ENCODE data around the gene LKAAEAR1. TPM values are rescaled to one million over a fixed set of nuclear protein-coding genes. Genes with fewer than 3 reads are reported as not detected.

Gene LKAAEAR1
- total and polyA plus RNA-seq, 2 of the 13 experiments (the other 11 are each of a cell fraction or from before 2014, with no cell fraction given), result not detected

DNA sequence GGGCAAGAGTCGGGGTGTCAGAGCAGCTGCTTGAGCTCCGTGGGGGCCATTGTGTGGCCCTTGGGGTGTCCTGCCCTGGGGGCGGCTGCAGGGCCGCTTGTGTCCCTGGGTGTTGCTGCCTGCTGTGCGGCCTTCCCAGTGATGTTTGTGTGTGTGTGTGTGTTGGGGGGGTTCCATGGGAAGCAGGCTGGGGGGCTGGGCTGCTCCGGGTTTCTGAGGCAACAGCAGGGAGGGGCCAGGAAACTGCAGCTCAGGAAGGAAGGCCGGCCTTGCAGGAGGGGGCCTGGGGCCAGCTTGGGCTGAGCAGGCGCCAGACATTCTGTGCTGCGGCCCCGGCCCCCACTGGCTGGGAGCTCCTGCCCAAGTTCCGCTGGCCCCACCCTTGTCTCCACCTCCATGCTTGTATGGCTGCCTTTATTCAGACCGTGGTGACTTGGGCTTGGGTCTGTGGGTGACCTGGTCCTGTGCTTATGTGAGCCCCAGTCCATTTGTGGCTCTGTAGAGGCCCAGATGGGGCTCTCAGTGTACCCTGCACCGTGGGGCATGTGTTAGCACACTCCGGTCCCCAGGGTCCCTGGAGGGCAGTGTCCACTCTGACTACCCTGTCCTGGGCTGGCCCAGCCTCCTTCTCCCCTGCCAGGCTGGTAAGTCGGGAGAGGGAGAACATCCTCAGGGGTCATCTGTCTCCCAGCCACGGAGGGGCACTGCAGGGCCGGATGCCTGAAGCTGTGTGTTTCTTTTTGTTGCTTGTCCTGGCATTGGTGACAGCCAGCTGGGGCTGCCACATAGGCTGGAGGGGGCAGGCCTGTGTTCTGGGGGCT, 30.1 kb downstream of the LKAAEAR1 start (continued):
- no peak for TF ChIP-seq ZNF577 (CRISPR knock-in tag; IDR thresholded peaks at IDR 0.05; ENCODE audit: borderline replicate concordance, low read depth)
- TF ChIP-seq, protein P1, sequence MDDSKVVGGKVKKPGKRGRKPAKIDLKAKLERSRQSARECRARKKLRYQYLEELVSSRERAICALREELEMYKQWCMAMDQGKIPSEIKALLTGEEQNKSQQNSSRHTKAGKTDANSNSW (CRISPR knock-in tag; IDR thresholded peaks at IDR 0.05; ENCODE audit: borderline replicate concordance), result no peak
- peak; percentile 90; the same call in 1 of the 2 replicates for TF ChIP-seq RELA (CRISPR knock-in tag; IDR thresholded peaks at IDR 0.05)
- TF ChIP-seq SRY (CRISPR knock-in tag; IDR thresholded peaks at IDR 0.05), result 0 out of 2 replicates have a peak, but pooled peaks have one; percentile 42
- TF ChIP-seq SP5 (CRISPR knock-in tag; IDR thresholded peaks at IDR 0.05; ENCODE audit: borderline replicate concordance, low read depth), result peak; percentile 72; the same call in 1 of the 2 replicates
- TF ChIP-seq ZNF121 (CRISPR knock-in tag; IDR thresholded peaks at IDR 0.05), result peak; percentile 7; the same call in 1 of the 2 replicates
- no peak for TF ChIP-seq ZNF30 (CRISPR knock-in tag; IDR thresholded peaks at IDR 0.05)
- peak; percentile 85 for TF ChIP-seq HOXA3 (CRISPR knock-in tag; IDR thresholded peaks at IDR 0.05)
- TF ChIP-seq NPAS2 (CRISPR knock-in tag; IDR thresholded peaks at IDR 0.05; ENCODE audit: borderline replicate concordance), result no peak
- TF ChIP-seq, protein P2, sequence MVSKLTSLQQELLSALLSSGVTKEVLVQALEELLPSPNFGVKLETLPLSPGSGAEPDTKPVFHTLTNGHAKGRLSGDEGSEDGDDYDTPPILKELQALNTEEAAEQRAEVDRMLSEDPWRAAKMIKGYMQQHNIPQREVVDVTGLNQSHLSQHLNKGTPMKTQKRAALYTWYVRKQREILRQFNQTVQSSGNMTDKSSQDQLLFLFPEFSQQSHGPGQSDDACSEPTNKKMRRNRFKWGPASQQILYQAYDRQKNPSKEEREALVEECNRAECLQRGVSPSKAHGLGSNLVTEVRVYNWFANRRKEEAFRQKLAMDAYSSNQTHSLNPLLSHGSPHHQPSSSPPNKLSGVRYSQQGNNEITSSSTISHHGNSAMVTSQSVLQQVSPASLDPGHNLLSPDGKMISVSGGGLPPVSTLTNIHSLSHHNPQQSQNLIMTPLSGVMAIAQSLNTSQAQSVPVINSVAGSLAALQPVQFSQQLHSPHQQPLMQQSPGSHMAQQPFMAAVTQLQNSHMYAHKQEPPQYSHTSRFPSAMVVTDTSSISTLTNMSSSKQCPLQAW (CRISPR knock-in tag; IDR thresholded peaks at IDR 0.05), result peak; percentile 81; the same call in 1 of the 2 replicates
- TF ChIP-seq ZNF501 (CRISPR knock-in tag; IDR thresholded peaks at IDR 0.05), result peak; percentile 62
- no peak for TF ChIP-seq ZEB1 (IDR thresholded peaks at IDR 0.05; ENCODE audit: insufficient replicate concordance, low read depth)
- TF ChIP-seq, protein P3, sequence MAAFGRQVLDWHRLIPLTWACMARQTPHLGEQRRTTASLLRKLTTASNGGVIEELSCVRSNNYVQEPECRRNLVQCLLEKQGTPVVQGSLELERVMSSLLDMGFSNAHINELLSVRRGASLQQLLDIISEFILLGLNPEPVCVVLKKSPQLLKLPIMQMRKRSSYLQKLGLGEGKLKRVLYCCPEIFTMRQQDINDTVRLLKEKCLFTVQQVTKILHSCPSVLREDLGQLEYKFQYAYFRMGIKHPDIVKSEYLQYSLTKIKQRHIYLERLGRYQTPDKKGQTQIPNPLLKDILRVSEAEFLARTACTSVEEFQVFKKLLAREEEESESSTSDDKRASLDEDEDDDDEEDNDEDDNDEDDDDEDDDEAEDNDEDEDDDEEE (CRISPR knock-in tag; IDR thresholded peaks at IDR 0.05), result no peak
- peak; percentile 69 for TF ChIP-seq RFX5 (IDR thresholded peaks at IDR 0.05; ENCODE audit: low read depth, low read length)
- TF ChIP-seq, protein P4, sequence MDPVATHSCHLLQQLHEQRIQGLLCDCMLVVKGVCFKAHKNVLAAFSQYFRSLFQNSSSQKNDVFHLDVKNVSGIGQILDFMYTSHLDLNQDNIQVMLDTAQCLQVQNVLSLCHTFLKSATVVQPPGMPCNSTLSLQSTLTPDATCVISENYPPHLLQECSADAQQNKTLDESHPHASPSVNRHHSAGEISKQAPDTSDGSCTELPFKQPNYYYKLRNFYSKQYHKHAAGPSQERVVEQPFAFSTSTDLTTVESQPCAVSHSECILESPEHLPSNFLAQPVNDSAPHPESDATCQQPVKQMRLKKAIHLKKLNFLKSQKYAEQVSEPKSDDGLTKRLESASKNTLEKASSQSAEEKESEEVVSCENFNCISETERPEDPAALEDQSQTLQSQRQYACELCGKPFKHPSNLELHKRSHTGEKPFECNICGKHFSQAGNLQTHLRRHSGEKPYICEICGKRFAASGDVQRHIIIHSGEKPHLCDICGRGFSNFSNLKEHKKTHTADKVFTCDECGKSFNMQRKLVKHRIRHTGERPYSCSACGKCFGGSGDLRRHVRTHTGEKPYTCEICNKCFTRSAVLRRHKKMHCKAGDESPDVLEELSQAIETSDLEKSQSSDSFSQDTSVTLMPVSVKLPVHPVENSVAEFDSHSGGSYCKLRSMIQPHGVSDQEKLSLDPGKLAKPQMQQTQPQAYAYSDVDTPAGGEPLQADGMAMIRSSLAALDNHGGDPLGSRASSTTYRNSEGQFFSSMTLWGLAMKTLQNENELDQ (CRISPR knock-in tag; IDR thresholded peaks at IDR 0.05; ENCODE audit: borderline replicate concordance), result no peak; the same call in 1 of the 2 replicates
- peak in 1 of 2 experiments; percentile 94; a peak in 2 of 4 replicates for TF ChIP-seq KLF16 (CRISPR knock-in tag; IDR thresholded peaks at IDR 0.05)
- TF ChIP-seq, protein P5, sequence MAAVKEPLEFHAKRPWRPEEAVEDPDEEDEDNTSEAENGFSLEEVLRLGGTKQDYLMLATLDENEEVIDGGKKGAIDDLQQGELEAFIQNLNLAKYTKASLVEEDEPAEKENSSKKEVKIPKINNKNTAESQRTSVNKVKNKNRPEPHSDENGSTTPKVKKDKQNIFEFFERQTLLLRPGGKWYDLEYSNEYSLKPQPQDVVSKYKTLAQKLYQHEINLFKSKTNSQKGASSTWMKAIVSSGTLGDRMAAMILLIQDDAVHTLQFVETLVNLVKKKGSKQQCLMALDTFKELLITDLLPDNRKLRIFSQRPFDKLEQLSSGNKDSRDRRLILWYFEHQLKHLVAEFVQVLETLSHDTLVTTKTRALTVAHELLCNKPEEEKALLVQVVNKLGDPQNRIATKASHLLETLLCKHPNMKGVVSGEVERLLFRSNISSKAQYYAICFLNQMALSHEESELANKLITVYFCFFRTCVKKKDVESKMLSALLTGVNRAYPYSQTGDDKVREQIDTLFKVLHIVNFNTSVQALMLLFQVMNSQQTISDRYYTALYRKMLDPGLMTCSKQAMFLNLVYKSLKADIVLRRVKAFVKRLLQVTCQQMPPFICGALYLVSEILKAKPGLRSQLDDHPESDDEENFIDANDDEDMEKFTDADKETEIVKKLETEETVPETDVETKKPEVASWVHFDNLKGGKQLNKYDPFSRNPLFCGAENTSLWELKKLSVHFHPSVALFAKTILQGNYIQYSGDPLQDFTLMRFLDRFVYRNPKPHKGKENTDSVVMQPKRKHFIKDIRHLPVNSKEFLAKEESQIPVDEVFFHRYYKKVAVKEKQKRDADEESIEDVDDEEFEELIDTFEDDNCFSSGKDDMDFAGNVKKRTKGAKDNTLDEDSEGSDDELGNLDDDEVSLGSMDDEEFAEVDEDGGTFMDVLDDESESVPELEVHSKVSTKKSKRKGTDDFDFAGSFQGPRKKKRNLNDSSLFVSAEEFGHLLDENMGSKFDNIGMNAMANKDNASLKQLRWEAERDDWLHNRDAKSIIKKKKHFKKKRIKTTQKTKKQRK (IDR thresholded peaks at IDR 0.05; ENCODE audit: low read length), result no peak
- no peak for TF ChIP-seq GABPA (IDR thresholded peaks at IDR 0.05; ENCODE audit: low read depth, low read length)
- TF ChIP-seq GABPA (CRISPR knock-in tag; IDR thresholded peaks at IDR 0.05; ENCODE audit: low read depth), result peak; percentile 29; the same call in 1 of the 2 replicates
- peak; percentile 10 for TF ChIP-seq ZNF644 (CRISPR knock-in tag; IDR thresholded peaks at IDR 0.05; ENCODE audit: low read depth)
- TF ChIP-seq CHD2 (IDR thresholded peaks at IDR 0.05; ENCODE audit: low read depth, low read length), result no peak

All from HepG2 (cell line).